K562 (cell line): ENCODE results near the gene FGF11. TPM values are rescaled to one million over a fixed set of nuclear protein-coding genes. Genes with fewer than 3 reads are reported as not detected.
A peak's percentile ranks its signal among the peaks of the same experiment; 100 is the strongest.

Source experiments
- ARHGAP35 ChIP-seq: fragments of 450-650 bp; IDR thresholded peaks from 2 replicates; pipeline ENCODE4 v1.6.1; 2018; ENCODE audit not compliant: partially characterized antibody
- DDX20 ChIP-seq: fragments of 450-650 bp; IDR thresholded peaks from 2 replicates; pipeline ENCODE4 v1.6.1; 2016; ENCODE audit warnings: missing genetic modification characterization, low read depth, mild to moderate bottlenecking, missing compliant biosample characterization, moderate library complexity
- IRF2 ChIP-seq: sonication (generic); formaldehyde crosslinking; IDR thresholded peaks from 2 replicates; pipeline ENCODE4 v1.8.1; 2022; ENCODE audit warnings: mild to moderate bottlenecking, missing genetic modification reagents
- KLF1 ChIP-seq: fragments of 450-650 bp; IDR thresholded peaks from 2 replicates; pipeline ENCODE4 v1.6.1; 2016; ENCODE audit warnings: missing genetic modification characterization, missing compliant biosample characterization
- LCOR ChIP-seq: sonication (generic); formaldehyde crosslinking; IDR thresholded peaks from 2 replicates; pipeline ENCODE4 v1.8.0; 2022; ENCODE audit warnings: mild to moderate bottlenecking, missing genetic modification reagents
- MYC ChIP-seq, 2 experiments: fragments of 250-450 bp in 1 of 2; sonication (Bioruptor Pico) in 1 of 2; IDR thresholded peaks; 2 replicates each; pipeline versions ENCODE4 v1.5.1 to v1.6.1; 2012 to 2021; ENCODE audit warnings: low read depth in 2 of 2, borderline replicate concordance in 1 of 2, improper control_type of control experiment in 1 of 2, low read length in 1 of 2, mild to moderate bottlenecking in 1 of 2, moderate library complexity in 1 of 2
- POLR2A ChIP-seq: fragments of 450-650 bp; conservative IDR thresholded peaks from 2 replicates; pipeline ENCODE4 v1.6.1; 2016
- RBFOX2 ChIP-seq: fragments of 200-400 bp; formaldehyde crosslinking; IDR thresholded peaks from 2 replicates; pipeline ENCODE4 v1.6.1; 2017; ENCODE audit warnings: low read depth, mild to moderate bottlenecking, low read length, moderate library complexity
- ZFP36 ChIP-seq: fragments of 150-350 bp; IDR thresholded peaks from 2 replicates; pipeline ENCODE4 v1.6.1; 2018; ENCODE audit warnings: low read length, low read depth; ENCODE audit not compliant: partially characterized antibody
- ZNF740 ChIP-seq, 3 experiments: fragments of 200-800 bp in 1 of 3; sonication (Bioruptor generic) in 1 of 3; sonication (generic) in 1 of 3; formaldehyde crosslinking in 1 of 3; IDR thresholded peaks; 2 replicates each; pipeline versions ENCODE4 v1.6.1 to v1.8.0; 2016 to 2022; ENCODE audit warnings: mild to moderate bottlenecking in 2 of 3, missing compliant biosample characterization in 2 of 3, missing genetic modification characterization in 2 of 3, missing genetic modification reagents in 1 of 3
- polyA plus RNA-seq, 8 experiments: library from polyadenylated mRNA; depleted of rRNA in 4 of 8; stranded (reverse) in 5 of 8; unstranded in 3 of 8; fragments of >200 nt; fragmentation: Nextera tagmentation in 2 of 8; fragmentation: Illumina TruSeq in 1 of 8; extraction: Ambion mirVana in 2 of 8; extraction: Trizol in 1 of 8; gene quantifications; 2 replicates each; pipeline versions ENCODE4 v1.2.1 to v1.2.3, GENCODE V29; 2011 to 2014; ENCODE audit warnings: inconsistent platforms in 1 of 8, missing spikeins in 1 of 8
- total RNA-seq, 7 experiments: library from RNA; depleted of rRNA in 6 of 7; stranded (reverse); fragments of >200 nt in 6 of 7; fragmentation: Illumina TruSeq in 2 of 7; extraction: Trizol in 2 of 7; gene quantifications; 2 replicates each; pipeline versions ENCODE4 v1.2.1 to v1.2.3, GENCODE V29; 2011 to 2021; ENCODE audit warnings: low replicate concordance in 1 of 7
- TF ChIP-seq, protein P1 (sequence below): fragments of 450-650 bp; IDR thresholded peaks from 2 replicates; pipeline ENCODE4 v1.6.1; 2016; ENCODE audit warnings: borderline replicate concordance
- TF ChIP-seq, protein P2 (sequence below): fragments of 200-800 bp; sonication (Bioruptor generic); IDR thresholded peaks from 2 replicates; pipeline ENCODE4 v1.6.1; 2016; ENCODE audit warnings: missing genetic modification characterization, missing compliant biosample characterization
- TF ChIP-seq, protein P3 (sequence below), 2 experiments: fragments of 450-650 bp; conservative IDR thresholded peaks; 2 replicates each; pipeline ENCODE4 v1.6.1; 2017; ENCODE audit warnings: mild to moderate bottlenecking in 2 of 2, moderate library complexity in 2 of 2
- TF ChIP-seq, protein P4 (sequence below): fragments of 450-650 bp; IDR thresholded peaks from 2 replicates; pipeline ENCODE4 v1.6.1; 2016

The FGF11 gene
- total and polyA plus RNA-seq, 9 of the 15 experiments (the other 6 are each of a cell fraction or from before 2014, with no cell fraction given) = 1.2 to 7.5 (median 3.0) TPM

- TF ChIP-seq IRF2 (CRISPR knock-in tag) = no peak
- TF ChIP-seq, protein P1, sequence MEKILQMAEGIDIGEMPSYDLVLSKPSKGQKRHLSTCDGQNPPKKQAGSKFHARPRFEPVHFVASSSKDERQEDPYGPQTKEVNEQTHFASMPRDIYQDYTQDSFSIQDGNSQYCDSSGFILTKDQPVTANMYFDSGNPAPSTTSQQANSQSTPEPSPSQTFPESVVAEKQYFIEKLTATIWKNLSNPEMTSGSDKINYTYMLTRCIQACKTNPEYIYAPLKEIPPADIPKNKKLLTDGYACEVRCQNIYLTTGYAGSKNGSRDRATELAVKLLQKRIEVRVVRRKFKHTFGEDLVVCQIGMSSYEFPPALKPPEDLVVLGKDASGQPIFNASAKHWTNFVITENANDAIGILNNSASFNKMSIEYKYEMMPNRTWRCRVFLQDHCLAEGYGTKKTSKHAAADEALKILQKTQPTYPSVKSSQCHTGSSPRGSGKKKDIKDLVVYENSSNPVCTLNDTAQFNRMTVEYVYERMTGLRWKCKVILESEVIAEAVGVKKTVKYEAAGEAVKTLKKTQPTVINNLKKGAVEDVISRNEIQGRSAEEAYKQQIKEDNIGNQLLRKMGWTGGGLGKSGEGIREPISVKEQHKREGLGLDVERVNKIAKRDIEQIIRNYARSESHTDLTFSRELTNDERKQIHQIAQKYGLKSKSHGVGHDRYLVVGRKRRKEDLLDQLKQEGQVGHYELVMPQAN = 0 out of 2 replicates have a peak, but pooled peaks have one; percentile 9
- TF ChIP-seq KLF1 = peak; percentile 88; the same call in 1 of the 2 replicates
- TF ChIP-seq RBFOX2 = peak; percentile 68
- TF ChIP-seq DDX20 (tag) = no peak
- TF ChIP-seq, protein P2, sequence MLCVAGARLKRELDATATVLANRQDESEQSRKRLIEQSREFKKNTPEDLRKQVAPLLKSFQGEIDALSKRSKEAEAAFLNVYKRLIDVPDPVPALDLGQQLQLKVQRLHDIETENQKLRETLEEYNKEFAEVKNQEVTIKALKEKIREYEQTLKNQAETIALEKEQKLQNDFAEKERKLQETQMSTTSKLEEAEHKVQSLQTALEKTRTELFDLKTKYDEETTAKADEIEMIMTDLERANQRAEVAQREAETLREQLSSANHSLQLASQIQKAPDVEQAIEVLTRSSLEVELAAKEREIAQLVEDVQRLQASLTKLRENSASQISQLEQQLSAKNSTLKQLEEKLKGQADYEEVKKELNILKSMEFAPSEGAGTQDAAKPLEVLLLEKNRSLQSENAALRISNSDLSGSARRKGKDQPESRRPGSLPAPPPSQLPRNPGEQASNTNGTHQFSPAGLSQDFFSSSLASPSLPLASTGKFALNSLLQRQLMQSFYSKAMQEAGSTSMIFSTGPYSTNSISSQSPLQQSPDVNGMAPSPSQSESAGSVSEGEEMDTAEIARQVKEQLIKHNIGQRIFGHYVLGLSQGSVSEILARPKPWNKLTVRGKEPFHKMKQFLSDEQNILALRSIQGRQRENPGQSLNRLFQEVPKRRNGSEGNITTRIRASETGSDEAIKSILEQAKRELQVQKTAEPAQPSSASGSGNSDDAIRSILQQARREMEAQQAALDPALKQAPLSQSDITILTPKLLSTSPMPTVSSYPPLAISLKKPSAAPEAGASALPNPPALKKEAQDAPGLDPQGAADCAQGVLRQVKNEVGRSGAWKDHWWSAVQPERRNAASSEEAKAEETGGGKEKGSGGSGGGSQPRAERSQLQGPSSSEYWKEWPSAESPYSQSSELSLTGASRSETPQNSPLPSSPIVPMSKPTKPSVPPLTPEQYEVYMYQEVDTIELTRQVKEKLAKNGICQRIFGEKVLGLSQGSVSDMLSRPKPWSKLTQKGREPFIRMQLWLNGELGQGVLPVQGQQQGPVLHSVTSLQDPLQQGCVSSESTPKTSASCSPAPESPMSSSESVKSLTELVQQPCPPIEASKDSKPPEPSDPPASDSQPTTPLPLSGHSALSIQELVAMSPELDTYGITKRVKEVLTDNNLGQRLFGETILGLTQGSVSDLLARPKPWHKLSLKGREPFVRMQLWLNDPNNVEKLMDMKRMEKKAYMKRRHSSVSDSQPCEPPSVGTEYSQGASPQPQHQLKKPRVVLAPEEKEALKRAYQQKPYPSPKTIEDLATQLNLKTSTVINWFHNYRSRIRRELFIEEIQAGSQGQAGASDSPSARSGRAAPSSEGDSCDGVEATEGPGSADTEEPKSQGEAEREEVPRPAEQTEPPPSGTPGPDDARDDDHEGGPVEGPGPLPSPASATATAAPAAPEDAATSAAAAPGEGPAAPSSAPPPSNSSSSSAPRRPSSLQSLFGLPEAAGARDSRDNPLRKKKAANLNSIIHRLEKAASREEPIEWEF (CRISPR knock-in tag) = no peak
- TF ChIP-seq, protein P3, sequence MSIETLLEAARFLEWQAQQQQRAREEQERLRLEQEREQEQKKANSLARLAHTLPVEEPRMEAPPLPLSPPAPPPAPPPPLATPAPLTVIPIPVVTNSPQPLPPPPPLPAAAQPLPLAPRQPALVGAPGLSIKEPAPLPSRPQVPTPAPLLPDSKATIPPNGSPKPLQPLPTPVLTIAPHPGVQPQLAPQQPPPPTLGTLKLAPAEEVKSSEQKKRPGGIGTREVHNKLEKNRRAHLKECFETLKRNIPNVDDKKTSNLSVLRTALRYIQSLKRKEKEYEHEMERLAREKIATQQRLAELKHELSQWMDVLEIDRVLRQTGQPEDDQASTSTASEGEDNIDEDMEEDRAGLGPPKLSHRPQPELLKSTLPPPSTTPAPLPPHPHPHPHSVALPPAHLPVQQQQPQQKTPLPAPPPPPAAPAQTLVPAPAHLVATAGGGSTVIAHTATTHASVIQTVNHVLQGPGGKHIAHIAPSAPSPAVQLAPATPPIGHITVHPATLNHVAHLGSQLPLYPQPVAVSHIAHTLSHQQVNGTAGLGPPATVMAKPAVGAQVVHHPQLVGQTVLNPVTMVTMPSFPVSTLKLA (conservative IDR thresholded peaks at IDR 0.05) = 0 out of 4 replicates have a peak, but pooled peaks of 1 of the 2 experiments have one; percentile 10
- TF ChIP-seq, protein P4, sequence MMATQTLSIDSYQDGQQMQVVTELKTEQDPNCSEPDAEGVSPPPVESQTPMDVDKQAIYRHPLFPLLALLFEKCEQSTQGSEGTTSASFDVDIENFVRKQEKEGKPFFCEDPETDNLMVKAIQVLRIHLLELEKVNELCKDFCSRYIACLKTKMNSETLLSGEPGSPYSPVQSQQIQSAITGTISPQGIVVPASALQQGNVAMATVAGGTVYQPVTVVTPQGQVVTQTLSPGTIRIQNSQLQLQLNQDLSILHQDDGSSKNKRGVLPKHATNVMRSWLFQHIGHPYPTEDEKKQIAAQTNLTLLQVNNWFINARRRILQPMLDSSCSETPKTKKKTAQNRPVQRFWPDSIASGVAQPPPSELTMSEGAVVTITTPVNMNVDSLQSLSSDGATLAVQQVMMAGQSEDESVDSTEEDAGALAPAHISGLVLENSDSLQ = no peak
- no peak for TF ChIP-seq LCOR (CRISPR knock-in tag)
- TF ChIP-seq ZFP36 = no peak
- peak; percentile 56; the same call in 1 of the 2 replicates for TF ChIP-seq POLR2A
- TF ChIP-seq ZNF740 (CRISPR knock-in tag; IDR thresholded peaks at IDR 0.05) = peak; percentile 72
- peak in 1 of 2 experiments; percentile 85; a peak in 2 of 4 replicates for TF ChIP-seq ZNF740 (tag; IDR thresholded peaks at IDR 0.05)
- no peak for TF ChIP-seq MYC (IDR thresholded peaks at IDR 0.05; ENCODE audit: low read depth, low read length)
- no peak for TF ChIP-seq MYC (CRISPR knock-in tag; IDR thresholded peaks at IDR 0.05; ENCODE audit: borderline replicate concordance, low read depth)
- TF ChIP-seq ARHGAP35 = no peak
Observed at GRCh38 chr17:7479213-7480088, 40.1 kb downstream of the FGF11 start, which contains the start of gene ZBTB4 (continued).
